HG03196 (cell line): Measurements from ENCODE around the gene NUDT1.

Experiments
- ATAC-seq: cut with Tn5 transposase; IDR thresholded peaks from one replicate; pipeline ENCODE4 v1.9.1; 2021; ENCODE audit not compliant: unreplicated experiment

Gene NUDT1

GRCh38 chr7:2223321-2223720 lies 18.7 kb upstream of the NUDT1 start:
- no peak for ATAC-seq

DNA sequence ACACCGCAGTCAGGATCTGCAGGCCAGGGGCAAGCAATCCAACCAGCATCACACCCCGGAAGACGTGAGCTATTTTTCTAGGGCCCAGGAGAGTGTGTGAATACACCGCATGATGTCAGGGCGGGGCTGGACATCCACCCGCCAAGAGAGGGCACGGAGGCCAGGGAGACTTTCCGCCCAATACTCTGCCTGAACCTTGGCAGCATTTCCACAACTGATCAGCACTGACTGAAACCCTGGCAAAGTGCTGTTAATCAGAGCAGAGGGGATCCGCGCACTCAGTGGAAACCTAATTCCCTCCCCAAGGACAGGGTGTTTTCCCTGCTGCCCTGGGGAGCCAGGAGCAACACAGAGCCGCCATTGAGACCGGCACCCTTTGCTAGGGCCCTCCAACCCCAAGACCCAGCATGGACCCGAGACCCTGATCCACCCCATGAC lies 17.5 kb upstream of the NUDT1 start:
- no peak for ATAC-seq

DNA sequence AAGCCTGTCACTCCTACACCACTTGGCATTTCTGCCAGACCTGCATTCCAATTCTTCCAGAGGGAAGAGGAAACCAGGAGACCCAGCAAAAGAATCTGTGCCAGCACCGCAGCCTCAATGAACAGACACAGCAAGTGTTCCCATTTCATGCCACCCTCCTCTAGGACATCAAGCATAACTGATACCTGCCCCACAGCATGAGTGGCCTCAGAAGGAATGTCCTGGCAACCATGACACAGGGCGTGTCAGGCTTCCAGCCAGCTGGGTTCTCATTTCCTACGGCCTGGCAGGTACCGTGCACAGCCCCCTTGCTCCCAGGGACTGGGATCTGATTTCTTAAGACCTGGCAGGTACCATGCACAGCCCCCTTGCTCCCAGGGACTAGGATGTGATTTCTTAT lies 17.1 kb upstream of the NUDT1 start:
- no peak for ATAC-seq

DNA sequence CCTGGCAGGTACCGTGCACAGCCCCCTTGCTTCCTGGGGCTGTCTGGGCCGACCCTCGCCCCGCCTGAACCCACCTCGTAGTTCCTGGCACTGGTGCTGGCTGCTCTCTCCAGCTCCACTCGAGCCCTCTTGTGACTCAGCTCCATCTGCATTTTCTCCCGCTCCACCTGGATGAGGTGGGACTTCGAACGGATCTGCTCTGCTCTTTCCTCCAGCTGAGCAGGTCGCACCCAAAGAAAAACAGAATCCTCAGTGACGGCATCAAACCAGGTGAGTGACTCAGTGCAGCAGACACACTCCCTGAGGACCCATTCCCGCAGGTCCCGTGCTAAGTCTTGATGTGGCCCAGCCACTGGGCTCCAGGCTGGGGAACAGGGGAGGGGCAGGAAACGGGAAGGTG lies 16.7 kb upstream of the NUDT1 start:
- no peak for ATAC-seq

- ATAC-seq = no peak
These were observed 16.2 kb upstream of the NUDT1 start for GRCh38 chr7:2225830-2226229.

DNA sequence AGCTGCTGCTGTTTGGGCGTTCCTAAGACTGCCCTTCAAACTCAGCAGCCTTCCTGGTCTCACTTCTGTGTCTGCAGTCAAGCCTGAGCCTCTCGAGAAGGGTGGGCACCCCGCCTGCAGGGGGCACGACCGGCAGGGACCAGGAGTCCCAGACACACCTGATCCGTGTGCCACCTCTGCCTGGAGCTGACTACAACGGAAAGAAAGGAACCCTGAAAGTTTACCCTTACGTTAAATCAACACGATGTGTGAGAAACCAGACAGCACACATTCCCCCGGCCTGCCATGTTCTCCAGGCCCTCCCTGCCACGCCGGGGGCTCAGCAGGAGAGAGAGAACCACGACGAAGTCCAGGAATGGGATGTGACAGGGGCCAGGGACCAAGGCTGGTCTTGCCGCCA lies 14.3 kb upstream of the NUDT1 start:
- ATAC-seq = no peak

DNA sequence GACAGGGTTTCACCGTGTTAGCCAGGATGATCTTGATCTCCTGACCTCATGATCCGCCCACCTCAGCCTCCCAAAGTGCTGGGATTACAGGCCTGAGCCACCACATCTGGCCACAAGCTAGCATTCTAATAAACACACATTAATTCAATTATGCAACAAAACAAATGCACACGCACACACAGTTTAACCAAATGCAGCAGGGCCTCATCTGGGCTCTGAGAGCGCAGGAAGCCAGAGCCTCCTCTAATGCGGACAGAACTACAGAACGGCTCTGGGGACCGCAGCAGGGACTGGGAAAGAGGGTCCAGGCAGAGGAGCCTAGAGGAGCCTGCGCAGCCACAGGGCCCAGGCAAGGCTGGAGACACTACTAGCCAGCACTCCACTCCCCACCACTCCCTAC lies 13.1 kb upstream of the NUDT1 start:
- no peak for ATAC-seq

DNA sequence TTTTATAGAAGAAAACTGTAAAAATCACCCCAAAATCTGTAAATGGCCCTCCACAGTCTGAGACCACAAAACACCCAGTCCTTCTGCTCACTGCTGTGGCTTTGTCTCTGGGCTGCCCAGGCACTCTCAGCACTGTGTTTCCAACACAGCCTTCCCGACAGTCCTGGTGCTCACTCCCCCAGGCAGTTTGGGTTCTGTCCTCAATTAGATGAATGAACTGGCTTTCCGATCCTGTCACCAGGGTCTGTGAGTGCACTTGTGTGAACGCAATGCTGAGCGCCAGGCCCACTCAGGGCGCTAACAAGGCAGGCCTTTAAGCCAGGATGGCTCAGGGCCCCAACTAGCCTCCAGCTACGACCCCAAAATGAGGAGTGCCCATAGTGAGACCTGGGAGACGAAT lies 12.6 kb upstream of the NUDT1 start:
- no peak for ATAC-seq

DNA sequence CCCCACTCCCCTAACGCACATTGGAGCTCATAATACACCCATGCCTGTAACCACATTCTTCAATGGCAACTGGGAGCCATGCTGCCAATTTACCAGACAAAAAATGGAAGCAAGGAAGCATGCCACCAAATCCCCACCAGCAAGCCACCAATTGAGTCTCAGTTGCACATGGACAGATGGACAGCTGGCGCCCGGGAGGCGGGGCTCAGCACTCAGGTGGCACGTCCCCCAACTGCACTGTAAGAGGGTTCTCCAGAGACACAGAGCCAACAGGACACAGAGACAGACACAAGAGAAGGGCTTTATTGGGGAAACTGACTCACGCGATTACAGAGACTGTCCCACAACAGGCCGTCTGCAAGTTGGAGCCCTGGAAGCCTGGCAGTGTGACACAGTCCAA lies 11.8 kb upstream of the NUDT1 start:
- no peak for ATAC-seq

- no peak for ATAC-seq
These were observed 11.1 kb upstream of the NUDT1 start for GRCh38 chr7:2230882-2231281.

DNA sequence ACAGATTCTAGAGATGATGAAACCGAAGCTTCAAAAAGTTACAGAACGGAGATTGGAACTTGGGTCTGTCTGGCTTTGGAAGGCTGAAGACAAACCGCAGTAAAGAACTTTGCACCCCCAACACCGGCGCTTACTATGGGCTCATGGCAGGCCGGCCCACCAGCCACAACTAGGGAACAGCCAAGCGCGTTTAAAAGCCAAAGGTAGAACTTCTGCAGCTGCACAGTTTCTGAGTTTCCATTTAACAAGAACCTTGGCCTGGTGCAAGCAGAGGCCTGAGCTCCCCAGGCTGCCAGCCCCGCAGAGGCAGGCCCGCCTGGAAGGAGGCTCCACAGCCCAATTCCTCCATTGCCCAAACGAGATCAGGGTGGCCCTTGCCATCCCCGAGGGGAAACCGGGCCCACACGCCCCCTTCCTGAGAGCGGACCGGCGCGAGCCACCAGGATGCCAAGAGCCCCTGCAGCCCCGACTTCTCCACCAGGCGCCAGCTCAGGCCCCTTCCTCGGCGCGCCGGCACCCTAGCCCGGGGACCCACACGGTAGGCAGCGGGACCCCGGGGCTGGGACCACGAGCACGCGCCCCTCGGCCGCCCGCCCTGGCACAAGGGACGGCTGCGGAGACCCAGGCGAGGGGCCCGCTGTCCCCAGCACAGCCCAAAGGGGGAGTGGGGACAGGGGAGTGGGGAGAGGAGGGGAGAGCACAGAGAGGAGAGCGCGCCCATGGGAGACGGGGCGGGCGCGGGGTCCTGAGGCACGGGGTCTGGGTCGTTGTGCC lies 9.8 kb upstream of the NUDT1 start:
- peak; percentile 30 for ATAC-seq

DNA sequence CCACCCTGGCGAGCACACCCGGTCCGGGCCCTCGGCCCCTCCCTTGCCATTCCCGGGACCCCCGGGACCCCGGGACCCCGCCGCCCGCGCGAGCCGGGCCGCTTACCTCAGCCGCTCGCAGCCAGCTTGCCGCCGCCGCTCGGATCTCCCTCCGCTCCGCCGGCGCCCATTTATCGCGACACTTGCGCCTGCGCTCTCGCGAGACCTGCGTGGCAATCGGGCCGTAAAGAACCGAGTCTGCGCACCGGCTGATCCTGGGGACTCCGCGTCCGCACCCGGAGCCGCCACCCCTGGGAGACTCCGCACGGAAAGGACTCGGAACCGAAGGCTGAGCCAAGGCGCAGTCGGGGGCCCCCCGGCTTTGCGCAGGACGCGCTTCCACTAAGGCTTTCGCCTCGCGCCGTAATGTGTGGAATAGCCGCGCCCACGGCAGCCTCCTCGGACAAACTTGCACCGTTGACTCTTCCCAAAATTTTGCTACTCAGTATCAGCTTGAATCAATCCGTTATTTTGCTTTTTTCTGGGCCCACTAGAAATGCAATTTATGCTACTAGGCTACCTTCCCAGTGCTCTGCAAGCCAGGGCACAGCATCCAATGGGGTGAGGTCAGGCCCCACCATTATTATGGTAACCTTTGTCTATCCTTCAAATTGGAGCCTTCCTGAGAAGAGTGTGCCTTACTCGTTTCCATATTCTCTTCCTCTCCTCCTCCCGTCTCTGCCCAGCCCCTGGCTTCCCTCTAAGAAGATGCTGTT lies 9.1 kb upstream of the NUDT1 start, which contains the start of gene MAD1L1:
Gene MAD1L1 (minus strand): TSS at position 180 of the 755 bp plus-strand sequence. CDS start 2,812 bp downstream, outside the sequence.
- ATAC-seq = peak; percentile 73

DNA sequence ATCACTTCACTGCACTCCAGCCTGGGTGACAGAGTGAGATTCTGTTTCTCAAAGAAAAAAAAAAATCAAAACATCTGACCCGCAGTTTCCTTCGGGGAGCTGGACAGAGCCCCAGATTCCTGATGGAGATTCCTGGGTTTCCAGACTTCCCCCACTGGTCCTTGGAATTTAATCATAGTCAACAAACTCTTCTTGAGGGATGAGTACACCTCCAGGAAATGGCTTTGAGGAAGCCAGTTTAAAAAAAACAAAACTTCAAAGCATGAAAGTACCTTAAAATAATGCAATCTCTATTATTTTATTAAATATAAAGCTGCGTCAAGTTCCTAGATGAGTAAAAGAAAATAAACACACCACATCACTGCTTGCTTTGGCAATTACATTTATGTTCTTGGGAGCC lies 8.1 kb upstream of the NUDT1 start:
- no peak for ATAC-seq

DNA sequence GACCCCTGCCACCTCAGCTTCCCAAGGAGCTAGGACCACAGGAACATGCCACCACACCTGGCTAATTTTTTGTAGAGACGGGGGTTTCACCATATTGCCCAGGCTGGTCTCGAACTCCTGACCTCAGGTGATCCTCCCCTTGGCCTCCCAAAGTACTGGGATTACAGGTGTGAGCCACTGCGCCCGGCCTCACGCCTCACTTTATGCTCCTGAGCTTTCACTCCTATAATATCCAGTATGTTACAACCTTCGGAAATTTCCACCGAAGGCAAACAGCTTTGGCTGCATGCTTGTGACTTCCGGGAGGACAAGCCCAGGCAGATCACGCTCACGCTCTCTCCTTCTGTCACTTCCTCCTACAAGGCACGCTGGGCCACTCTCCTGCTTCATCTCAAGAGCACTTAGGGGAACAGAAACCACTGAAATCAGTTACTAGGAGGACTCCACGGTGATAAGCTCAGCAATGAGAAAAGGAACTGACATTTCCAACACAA lies 4.9 kb upstream of the NUDT1 start:
- peak; percentile 50 for ATAC-seq

- no peak for ATAC-seq
These were observed 2.8 kb upstream of the NUDT1 start for GRCh38 chr7:2239242-2239641.

DNA sequence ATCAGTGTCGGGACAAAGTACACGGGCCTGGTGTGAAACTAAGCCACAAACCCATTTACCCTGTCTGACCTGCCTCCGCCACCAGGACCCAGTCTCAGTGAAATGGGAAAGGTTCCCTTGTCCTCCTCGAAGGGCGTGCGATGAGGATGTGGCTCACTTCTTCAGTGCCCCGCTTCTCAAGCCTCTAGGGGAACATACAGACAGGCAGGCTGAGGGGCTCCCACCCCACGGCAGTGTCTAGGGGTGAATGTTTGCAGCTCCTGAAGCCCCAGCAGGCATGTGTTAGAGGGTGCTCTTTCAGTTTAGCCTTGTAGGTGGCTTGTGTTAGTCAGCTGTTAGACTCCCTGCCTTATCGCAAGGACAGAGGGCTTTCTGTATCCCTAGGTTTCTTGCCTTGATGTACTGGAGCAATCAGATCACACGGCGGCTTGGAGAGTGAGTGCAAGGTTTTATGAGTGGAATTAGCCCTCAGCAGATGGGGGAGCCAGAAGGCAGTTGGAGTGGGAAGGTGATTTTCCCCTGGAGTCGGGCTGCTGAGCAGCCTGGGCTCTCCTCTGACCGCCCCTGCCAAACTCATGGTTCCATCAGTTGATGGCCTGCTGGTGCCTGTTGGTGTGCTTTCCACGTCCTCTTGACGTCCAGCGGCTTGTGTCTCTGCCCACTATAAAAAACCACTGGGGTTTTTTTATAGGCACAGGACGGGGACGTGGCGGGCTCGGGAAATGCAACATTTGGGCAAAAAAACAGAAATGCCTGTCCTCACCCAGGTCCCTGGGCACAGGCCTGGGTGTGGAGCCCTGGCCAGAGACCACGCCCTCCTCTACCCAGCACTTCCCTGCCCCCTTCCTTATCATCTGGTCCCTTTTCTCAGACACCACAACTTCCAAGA lies 759 bp downstream of the NUDT1 start:
- no peak for ATAC-seq

- no peak for ATAC-seq
These were observed 1.4 kb downstream of the NUDT1 start for GRCh38 chr7:2243458-2243857.

DNA sequence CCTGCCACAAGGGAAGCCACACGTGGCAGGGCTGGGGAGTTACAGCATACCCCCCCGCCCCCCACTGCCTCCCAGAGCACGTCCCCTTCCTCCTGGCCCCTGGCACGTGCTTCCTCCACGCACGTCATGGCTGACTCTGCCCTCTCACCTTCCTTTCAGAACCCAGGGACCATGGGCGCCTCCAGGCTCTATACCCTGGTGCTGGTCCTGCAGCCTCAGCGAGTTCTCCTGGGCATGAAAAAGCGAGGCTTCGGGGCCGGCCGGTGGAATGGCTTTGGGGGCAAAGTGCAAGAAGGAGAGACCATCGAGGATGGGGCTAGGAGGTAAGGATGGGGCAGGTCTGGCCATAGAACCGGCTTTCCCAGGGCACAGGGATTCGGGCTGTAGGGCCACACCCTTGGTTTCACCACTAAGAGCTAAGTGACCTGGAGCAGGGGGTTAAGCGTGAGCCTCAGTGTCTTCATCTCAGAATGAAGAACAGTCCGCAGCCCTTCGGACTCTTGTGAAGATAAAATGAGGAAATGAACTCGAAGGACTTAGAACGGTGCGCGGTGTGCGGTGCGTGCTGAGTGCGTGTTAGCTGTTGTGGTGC lies 2.5 kb downstream of the NUDT1 start:
- ATAC-seq = no peak

- no peak for ATAC-seq
These were observed 4.1 kb downstream of the NUDT1 start for GRCh38 chr7:2245883-2246675.
